ENCODE measurements around the gene ERVFRD-1.

The ERVFRD-1 gene

DNA sequence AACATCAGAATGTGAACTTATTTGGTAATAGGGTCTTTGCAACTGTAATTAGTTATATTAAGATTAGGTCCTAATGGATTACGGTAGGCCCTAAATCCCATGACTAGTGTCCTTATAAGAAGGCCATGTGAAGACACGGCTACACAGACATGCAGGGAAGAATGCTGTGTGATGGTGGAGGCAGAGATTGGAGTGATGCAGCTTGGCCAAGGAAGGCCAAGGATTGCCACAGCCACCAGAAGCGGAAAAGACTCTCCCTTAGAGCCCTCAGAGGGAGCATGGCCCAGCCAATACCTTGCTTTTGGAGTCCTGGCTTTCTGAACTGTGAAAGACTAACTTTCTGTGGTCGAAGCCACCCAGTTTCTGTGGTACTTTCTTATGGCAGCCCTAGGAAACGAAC lies 27.6 kb downstream of the ERVFRD-1 start:
- ChIA-PET CTCF (interaction anchor here (0.6 to 0.7 kb wide), 2 partner anchors 12 to 1195 kb away, joined by 3 to 5 read pairs; no protein-coding TSS in a partner anchor), POLR2A (interaction anchor here (1.5 kb wide), 1 partner anchor 9 kb away, joined by 4 read pairs; the partner anchor contains the start of gene SMIM13)
- no peak for TF ChIP-seq ZSCAN16 (tag by site-specific recombination; IDR thresholded peaks at IDR 0.05)
- TF ChIP-seq, protein P1, sequence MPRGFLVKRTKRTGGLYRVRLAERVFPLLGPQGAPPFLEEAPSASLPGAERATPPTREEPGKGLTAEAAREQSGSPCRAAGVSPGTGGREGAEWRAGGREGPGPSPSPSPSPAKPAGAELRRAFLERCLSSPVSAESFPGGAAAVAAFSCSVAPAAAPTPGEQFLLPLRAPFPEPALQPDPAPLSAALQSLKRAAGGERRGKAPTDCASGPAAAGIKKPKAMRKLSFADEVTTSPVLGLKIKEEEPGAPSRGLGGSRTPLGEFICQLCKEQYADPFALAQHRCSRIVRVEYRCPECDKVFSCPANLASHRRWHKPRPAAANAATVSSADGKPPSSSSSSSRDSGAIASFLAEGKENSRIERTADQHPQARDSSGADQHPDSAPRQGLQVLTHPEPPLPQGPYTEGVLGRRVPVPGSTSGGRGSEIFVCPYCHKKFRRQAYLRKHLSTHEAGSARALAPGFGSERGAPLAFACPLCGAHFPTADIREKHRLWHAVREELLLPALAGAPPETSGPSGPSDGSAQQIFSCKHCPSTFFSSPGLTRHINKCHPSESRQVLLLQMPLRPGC (tag by site-specific recombination; IDR thresholded peaks at IDR 0.05) = no peak
- no peak overlapping the region for H3K4me3 ChIP-seq (ENCODE audit: low read depth, low read length)
- H3K9me3 ChIP-seq (ENCODE audit: control insufficient read depth, insufficient read depth, low read depth, low read length) = no peaks in the 10 kb centered on the region
- H3K4me1 ChIP-seq (ENCODE audit: control insufficient read depth, insufficient read depth, low read length) = no peaks in the 10 kb centered on the region
- no peaks in the 10 kb centered on the region for H3K36me3 ChIP-seq (ENCODE audit: control insufficient read depth in 2 of 2, insufficient read depth in 1 of 2, low read length in 2 of 2)
- no peak overlapping the region for H3K27ac ChIP-seq (ENCODE audit: extremely low read depth, low read depth, low read length)

- ChIA-PET POLR2A (interaction anchor here (1.5 kb wide), 1 partner anchor 10 kb away, joined by 4 read pairs; the partner anchor contains the start of gene SMIM13), CTCF (interaction anchor here (0.7 to 1.7 kb wide), 2 partner anchors 12 to 15 kb away, joined by 3 to 6 read pairs; no protein-coding TSS in a partner anchor)
- H3K36me3 ChIP-seq (ENCODE audit: control insufficient read depth in 2 of 2, insufficient read depth in 1 of 2, low read length in 2 of 2) = no peaks in the 10 kb centered on the region
- H3K27ac ChIP-seq (ENCODE audit: extremely low read depth, low read depth, low read length) = no peak overlapping the region
- H3K4me3 ChIP-seq (ENCODE audit: low read depth, low read length) = no peak overlapping the region
- H3K9me3 ChIP-seq (ENCODE audit: control insufficient read depth, insufficient read depth, low read depth, low read length) = no peaks in the 10 kb centered on the region
- TF ChIP-seq MYNN (tag by site-specific recombination; IDR thresholded peaks at IDR 0.05; ENCODE audit: borderline replicate concordance) (no peak), YY2 (tag by site-specific recombination; IDR thresholded peaks at IDR 0.05) (no peak), ZNF324 (tag by site-specific recombination; IDR thresholded peaks at IDR 0.05) (no peak), ZNF37A (tag by site-specific recombination; IDR thresholded peaks at IDR 0.05) (no peak)
- TF ChIP-seq, protein P2, sequence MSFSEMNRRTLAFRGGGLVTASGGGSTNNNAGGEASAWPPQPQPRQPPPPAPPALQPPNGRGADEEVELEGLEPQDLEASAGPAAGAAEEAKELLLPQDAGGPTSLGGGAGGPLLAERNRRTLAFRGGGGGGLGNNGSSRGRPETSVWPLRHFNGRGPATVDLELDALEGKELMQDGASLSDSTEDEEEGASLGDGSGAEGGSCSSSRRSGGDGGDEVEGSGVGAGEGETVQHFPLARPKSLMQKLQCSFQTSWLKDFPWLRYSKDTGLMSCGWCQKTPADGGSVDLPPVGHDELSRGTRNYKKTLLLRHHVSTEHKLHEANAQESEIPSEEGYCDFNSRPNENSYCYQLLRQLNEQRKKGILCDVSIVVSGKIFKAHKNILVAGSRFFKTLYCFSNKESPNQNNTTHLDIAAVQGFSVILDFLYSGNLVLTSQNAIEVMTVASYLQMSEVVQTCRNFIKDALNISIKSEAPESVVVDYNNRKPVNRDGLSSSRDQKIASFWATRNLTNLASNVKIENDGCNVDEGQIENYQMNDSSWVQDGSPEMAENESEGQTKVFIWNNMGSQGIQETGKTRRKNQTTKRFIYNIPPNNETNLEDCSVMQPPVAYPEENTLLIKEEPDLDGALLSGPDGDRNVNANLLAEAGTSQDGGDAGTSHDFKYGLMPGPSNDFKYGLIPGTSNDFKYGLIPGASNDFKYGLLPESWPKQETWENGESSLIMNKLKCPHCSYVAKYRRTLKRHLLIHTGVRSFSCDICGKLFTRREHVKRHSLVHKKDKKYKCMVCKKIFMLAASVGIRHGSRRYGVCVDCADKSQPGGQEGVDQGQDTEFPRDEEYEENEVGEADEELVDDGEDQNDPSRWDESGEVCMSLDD (tag by site-specific recombination; IDR thresholded peaks at IDR 0.05) = no peak
- H3K4me1 ChIP-seq (ENCODE audit: control insufficient read depth, insufficient read depth, low read length) = no peaks in the 10 kb centered on the region
Observed at GRCh38 chr6:11083491-11083890, 28.0 kb downstream of the ERVFRD-1 start.

GRCh38 chr6:11080296-11080695 lies 31.2 kb downstream of the ERVFRD-1 start:
- TF ChIP-seq, protein P3, sequence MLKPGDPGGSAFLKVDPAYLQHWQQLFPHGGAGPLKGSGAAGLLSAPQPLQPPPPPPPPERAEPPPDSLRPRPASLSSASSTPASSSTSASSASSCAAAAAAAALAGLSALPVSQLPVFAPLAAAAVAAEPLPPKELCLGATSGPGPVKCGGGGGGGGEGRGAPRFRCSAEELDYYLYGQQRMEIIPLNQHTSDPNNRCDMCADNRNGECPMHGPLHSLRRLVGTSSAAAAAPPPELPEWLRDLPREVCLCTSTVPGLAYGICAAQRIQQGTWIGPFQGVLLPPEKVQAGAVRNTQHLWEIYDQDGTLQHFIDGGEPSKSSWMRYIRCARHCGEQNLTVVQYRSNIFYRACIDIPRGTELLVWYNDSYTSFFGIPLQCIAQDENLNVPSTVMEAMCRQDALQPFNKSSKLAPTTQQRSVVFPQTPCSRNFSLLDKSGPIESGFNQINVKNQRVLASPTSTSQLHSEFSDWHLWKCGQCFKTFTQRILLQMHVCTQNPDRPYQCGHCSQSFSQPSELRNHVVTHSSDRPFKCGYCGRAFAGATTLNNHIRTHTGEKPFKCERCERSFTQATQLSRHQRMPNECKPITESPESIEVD (tag by site-specific recombination; IDR thresholded peaks at IDR 0.05) = no peak
- TF ChIP-seq ZNF654 (tag by site-specific recombination; IDR thresholded peaks at IDR 0.05; ENCODE audit: low read depth) (no peak), ZNF830 (tag by site-specific recombination; IDR thresholded peaks at IDR 0.05; ENCODE audit: low read depth) (no peak), GLIS1 (tag by site-specific recombination; IDR thresholded peaks at IDR 0.05) (no peak), KLF10 (tag by site-specific recombination; IDR thresholded peaks at IDR 0.05) (no peak), ZNF837 (tag by site-specific recombination; IDR thresholded peaks at IDR 0.05) (no peak), SCRT2 (tag by site-specific recombination; IDR thresholded peaks at IDR 0.05) (no peak)
- TF ChIP-seq, protein P4, sequence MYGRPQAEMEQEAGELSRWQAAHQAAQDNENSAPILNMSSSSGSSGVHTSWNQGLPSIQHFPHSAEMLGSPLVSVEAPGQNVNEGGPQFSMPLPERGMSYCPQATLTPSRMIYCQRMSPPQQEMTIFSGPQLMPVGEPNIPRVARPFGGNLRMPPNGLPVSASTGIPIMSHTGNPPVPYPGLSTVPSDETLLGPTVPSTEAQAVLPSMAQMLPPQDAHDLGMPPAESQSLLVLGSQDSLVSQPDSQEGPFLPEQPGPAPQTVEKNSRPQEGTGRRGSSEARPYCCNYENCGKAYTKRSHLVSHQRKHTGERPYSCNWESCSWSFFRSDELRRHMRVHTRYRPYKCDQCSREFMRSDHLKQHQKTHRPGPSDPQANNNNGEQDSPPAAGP (tag by site-specific recombination; IDR thresholded peaks at IDR 0.05) = no peak
- H3K27ac ChIP-seq (ENCODE audit: extremely low read depth, low read depth, low read length) = no peak overlapping the region
- H3K4me3 ChIP-seq (ENCODE audit: low read depth, low read length) = no peak overlapping the region
- H3K4me1 ChIP-seq (ENCODE audit: control insufficient read depth, insufficient read depth, low read length) = no peaks in the 10 kb centered on the region
- H3K36me3 ChIP-seq (ENCODE audit: control insufficient read depth in 2 of 2, insufficient read depth in 1 of 2, low read length in 2 of 2) = no peaks in the 10 kb centered on the region
- ChIA-PET POLR2A (no interaction called here), CTCF (interaction anchor here (0.6 to 2.0 kb wide), 3 partner anchors 11 to 601 kb away, joined by 3 to 8 read pairs (median 5); no protein-coding TSS in a partner anchor)
- no peaks in the 10 kb centered on the region for H3K9me3 ChIP-seq (ENCODE audit: control insufficient read depth, insufficient read depth, low read depth, low read length)
